Measurements from ENCODE around the gene CREB5.

CREB5 gene

DNA sequence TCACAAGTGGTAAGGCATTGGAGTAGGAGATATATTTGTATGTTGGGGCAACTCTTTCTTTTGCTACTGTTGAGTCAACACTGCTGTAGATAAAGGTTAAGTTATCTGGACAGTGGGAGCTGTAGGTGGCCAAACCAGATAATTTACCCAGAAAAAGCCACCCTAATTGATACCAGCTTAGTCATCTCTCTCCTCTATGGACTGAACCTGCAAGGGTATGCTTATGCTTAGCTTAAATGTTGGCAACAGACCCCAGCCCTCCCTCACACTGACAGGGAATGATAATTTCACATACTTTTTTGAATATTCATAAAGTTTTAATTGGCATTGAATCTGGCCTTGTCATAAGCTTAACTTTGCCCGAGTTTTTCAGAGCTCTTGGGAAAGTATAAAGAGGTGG is 66.3 kb downstream of the CREB5 start:
- DNase-seq (ENCODE audit: low read depth in 1 of 2, low spot score in 1 of 2): no peak

GRCh38 chr7:28479507-28479947 is 67.2 kb downstream of the CREB5 start:
- no peak for DNase-seq (ENCODE audit: low read depth in 1 of 2, low spot score in 1 of 2)

DNA sequence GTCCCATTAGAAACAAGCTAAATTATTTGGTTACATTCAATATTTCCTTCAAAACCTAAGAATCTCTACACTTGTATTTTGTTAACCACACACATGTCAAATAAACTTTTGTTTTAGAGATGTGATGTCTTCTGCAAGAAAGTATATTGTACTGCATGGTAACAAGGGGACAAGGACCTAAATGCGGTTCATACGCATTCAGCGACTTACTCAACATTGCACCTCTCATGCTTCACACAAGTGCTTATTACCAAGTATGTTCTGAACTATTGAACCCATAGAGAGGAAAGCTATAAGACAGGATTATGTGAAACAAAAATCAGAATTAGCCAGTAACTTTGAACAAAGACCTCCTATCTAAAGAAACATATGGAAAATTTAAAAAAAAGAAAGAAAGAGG is 68.3 kb downstream of the CREB5 start:
- no peak for DNase-seq (ENCODE audit: low read depth in 1 of 2, low spot score in 1 of 2)

GRCh38 chr7:28481091-28481926 is 69.0 kb downstream of the CREB5 start:
- no peak for DNase-seq (ENCODE audit: low read depth in 1 of 2, low spot score in 1 of 2)

DNA sequence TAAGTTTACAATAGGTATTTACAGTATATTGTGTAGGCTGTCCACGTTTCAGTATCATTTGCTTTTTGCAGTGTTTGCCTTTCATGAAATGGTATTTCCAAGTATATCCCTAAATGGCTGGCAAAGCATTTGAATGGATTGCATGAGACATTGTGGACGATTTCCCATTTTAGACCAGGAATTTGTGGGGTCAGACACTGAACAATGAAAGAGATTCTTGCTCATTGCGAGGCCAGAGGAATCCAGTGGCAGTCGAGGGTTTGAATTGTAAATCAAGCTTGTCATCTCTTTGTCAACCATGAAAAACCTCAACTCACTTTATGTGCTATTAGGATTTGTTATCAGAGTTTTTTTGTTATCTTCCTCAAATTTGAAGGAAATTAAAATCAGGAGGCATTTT is 70.8 kb downstream of the CREB5 start:
- DNase-seq (ENCODE audit: low read depth in 1 of 2, low spot score in 1 of 2): no peak

DNA sequence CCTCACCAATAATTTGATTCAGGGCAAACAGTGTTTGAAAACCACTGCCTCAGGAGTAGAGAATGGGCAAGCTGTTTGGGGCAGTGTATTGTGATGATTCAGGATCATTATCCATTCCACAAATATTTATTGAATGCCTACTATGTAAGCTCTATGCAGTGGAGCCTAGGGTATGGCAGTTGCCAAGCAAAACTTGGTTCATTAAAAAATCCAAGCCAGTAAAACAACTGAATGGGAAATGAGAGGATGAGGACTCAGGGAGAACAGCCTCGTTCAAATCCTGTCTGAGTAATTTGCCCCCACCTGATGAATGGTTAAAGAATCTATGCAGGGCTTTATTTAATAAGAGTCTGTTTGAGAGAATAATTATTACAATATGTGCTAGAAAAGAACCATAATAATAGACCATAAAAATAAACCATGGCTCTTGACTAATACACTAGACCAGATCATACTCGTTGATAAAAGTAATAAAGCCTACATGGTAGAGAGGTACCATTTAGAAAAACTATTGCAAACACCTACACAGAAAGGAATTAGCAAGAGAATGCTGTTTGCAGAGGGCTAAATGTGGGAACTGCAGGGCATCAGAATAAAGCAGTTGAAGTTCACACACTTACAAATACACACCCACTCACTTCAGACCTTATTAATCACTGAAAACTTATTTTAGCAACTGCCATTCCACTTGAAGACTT is 71.7 kb downstream of the CREB5 start:
- no peak for DNase-seq (ENCODE audit: low read depth in 1 of 2, low spot score in 1 of 2)

DNA sequence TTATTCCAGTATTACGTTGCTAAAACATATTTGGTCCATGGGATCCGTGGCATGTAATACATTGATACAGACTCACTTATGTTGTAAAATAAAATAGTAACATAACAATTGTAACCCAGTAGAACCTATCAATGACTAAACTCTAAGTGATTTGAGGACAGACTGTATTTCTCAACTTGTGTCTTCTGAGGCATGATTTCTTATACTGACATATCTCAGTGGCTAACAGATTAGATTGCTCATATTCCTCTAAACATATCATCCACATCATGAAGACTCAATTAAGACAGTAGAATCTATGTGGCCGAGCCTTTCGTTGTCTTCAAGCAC is 72.3 kb downstream of the CREB5 start:
- DNase-seq (ENCODE audit: low read depth in 1 of 2, low spot score in 1 of 2): no peak

GRCh38 chr7:28487487-28487886 is 75.2 kb downstream of the CREB5 start:
- no peak for DNase-seq (ENCODE audit: low read depth in 1 of 2, low spot score in 1 of 2)

- no peak for DNase-seq (ENCODE audit: low read depth in 1 of 2, low spot score in 1 of 2)
These were observed 75.9 kb downstream of the CREB5 start for GRCh38 chr7:28488061-28488791.

DNA sequence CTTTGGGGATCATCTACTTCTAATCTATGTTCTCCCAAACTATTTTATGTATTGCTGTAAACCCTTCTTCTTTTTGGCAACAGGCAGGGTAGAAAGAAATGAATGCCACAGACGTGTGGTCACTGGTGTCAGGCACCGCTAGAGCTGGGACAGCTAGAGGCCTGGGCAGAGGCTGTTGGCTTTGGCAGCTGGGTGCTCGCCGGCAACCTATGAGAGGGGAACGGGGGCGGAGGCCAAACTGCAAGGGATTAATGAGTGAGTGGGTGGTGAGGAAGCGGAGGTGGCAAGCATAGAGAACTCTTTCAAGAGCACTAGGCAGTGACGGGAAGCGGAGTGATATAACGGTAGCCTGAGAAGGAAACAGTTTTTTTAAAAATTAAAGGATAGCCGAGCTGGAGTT is 78.5 kb downstream of the CREB5 start:
- no peak for DNase-seq (ENCODE audit: low read depth in 1 of 2, low spot score in 1 of 2)

GRCh38 chr7:28493477-28493876 is 81.2 kb downstream of the CREB5 start:
- DNase-seq (ENCODE audit: low read depth in 1 of 2, low spot score in 1 of 2): no peak

DNA sequence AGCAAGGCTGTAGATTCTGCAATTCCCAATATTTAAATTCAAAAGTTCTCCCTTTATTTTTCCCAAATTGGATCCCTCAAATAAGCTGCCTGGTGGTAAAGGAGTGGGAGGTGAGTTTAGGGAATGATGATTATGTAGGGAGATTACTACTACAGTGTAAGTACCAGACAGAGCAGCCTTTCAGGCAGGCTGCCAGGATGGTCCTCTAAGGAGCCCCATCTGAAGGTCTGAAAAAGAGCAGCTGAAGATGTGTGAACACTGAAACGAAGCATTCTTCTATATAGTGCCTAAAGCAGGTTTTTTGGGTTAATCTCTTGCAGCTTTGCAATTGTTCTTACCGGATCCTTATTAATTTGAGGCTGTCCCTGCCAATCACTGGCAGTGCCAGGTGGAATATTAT is 84.7 kb downstream of the CREB5 start:
- no peak for DNase-seq (ENCODE audit: low read depth in 1 of 2, low spot score in 1 of 2)

GRCh38 chr7:28498636-28499035 is 86.3 kb downstream of the CREB5 start:
- no peak for DNase-seq (ENCODE audit: low read depth in 1 of 2, low spot score in 1 of 2)

DNA sequence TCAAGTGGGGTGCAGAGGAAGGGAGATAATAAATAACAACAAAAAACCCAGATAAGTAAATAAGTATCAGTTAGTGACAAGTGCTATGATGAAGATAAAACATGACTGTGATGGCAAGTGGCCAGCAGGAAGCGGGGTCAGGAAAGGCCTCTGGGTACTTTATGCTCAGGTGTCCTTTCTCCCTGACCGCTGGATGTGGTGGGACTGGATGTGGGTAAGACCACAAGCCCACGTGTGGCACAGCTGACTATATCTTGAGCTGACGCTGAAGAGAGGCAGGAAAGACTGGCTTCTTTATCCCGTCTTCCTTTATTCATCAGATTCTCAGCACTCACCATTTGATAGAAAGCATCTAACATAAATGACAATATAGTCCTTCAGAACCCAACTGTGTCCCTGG is 87.8 kb downstream of the CREB5 start:
- DNase-seq (ENCODE audit: low read depth in 1 of 2, low spot score in 1 of 2): no peak

DNA sequence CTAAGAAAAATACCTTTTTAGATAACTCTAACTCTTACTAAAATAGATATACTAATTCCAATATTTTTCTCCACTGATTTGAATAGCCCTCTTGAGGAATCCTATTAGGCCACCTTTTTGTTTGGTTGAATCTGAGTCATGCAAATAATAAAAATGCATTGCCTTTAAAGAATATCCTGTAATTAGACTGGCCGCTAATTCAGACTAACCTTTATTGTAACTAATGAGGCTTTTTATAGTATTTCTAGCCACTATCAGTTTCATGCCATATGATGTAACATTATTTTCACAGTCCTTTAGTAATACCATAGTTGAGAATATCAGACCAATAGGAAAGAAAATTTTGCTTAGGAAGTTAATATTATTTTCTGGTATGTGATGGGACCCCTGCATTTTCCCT is 90.1 kb downstream of the CREB5 start:
- no peak for DNase-seq (ENCODE audit: low read depth in 1 of 2, low spot score in 1 of 2)

DNA sequence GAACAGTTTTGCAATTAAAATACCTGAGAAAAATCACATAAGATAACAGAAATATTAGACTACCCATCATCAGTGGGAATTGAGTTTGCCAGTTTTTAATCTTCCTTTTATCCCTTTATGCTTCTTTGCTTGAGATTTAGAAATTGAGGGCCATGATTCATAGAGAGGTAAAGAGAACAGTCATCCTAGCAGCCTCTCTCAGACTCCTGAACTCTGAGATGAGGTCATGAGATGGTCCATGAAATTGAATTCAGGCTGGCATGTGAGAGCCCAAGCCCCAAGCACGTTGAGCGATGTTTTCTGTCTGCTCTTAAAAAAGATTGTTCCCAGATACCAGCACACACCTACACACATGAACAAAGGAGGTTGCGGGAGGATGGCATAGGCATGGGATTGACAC is 91.1 kb downstream of the CREB5 start:
- DNase-seq (ENCODE audit: low read depth in 1 of 2, low spot score in 1 of 2): no peak

- no peak for DNase-seq (ENCODE audit: low read depth in 1 of 2, low spot score in 1 of 2)
These were observed 92.7 kb downstream of the CREB5 start for GRCh38 chr7:28505014-28505413.

GRCh38 chr7:28505867-28506266 is 93.5 kb downstream of the CREB5 start:
- no peak for DNase-seq (ENCODE audit: low read depth in 1 of 2, low spot score in 1 of 2)

- no peak for DNase-seq (ENCODE audit: low read depth in 1 of 2, low spot score in 1 of 2)
These were observed 95.4 kb downstream of the CREB5 start for GRCh38 chr7:28507525-28508282.

GRCh38 chr7:28509251-28510025 is 97.1 kb downstream of the CREB5 start:
- no peak for DNase-seq (ENCODE audit: low read depth in 1 of 2, low spot score in 1 of 2)

DNA sequence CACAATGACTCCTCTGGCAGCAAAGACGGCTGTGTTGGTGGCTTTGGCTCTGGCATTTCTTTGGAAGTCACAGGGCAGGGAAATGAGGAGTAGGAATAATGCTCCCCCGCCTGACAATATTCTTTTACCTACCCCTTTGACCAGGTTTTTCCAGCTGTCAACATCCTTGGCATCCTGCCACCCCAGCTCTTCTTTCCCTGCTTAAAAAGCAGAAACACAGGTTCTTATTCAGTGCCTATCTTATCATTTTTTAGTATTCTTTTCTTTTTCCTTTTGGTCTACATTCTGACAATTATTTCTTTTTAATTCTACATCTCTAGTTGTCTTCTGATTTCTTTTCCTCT is 97.7 kb downstream of the CREB5 start:
- no peak for DNase-seq (ENCODE audit: low read depth in 1 of 2, low spot score in 1 of 2)
